Measurements from ENCODE around the gene SKI. TPM values are rescaled to one million over a fixed set of nuclear protein-coding genes. Genes with fewer than 3 reads are reported as not detected.

Gene SKI
- total RNA-seq, 3 donors from 2014 or later = 22.1 to 33.8 (median 26.7) TPM

- Histone ChIP-seq H3K4me3 (peak overlapping the region; percentile 53 to 75 (median 64)), H3K4me1 (peaks cover 0 to 23% of the 10 kb centered on the region in 2 donors), H3K27me3 (no peaks in the 10 kb centered on the region), H3K36me3 (no peaks in the 10 kb centered on the region), H3K9me3 (no peaks in the 10 kb centered on the region), H3K27ac (peak overlapping the region; percentile 93 to 94)
- intact Hi-C loops (cut with DNase I; ENCODE audit: low total_unique reads) = loop anchor here (5.0 kb wide), 2 partner anchors 203 to 1187 kb away; partner anchors contain the start of genes HES4, MORN1 and RER1
- TF ChIP-seq, protein P1, sequence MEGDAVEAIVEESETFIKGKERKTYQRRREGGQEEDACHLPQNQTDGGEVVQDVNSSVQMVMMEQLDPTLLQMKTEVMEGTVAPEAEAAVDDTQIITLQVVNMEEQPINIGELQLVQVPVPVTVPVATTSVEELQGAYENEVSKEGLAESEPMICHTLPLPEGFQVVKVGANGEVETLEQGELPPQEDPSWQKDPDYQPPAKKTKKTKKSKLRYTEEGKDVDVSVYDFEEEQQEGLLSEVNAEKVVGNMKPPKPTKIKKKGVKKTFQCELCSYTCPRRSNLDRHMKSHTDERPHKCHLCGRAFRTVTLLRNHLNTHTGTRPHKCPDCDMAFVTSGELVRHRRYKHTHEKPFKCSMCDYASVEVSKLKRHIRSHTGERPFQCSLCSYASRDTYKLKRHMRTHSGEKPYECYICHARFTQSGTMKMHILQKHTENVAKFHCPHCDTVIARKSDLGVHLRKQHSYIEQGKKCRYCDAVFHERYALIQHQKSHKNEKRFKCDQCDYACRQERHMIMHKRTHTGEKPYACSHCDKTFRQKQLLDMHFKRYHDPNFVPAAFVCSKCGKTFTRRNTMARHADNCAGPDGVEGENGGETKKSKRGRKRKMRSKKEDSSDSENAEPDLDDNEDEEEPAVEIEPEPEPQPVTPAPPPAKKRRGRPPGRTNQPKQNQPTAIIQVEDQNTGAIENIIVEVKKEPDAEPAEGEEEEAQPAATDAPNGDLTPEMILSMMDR (IDR thresholded peaks at IDR 0.05) = peak in 1 of 3 donors; percentile 6
- peak; percentile 68 for TF ChIP-seq POLR2A (IDR thresholded peaks at IDR 0.05)
- peak; percentile 78 to 86 (median 83) for TF ChIP-seq POLR2AphosphoS5 (IDR thresholded peaks at IDR 0.05)
- peak; percentile 95 to 96 for DNase-seq (ENCODE audit: low spot score in 2 of 2)
These were observed 38.4 kb upstream of the SKI start for GRCh38 chr1:2189459-2190425.

GRCh38 chr1:2190491-2190976, 37.6 kb upstream of the SKI start:
- TF ChIP-seq, protein P1 (IDR thresholded peaks at IDR 0.05) = no peak
- no peak for TF ChIP-seq POLR2A (IDR thresholded peaks at IDR 0.05)
- TF ChIP-seq POLR2AphosphoS5 (IDR thresholded peaks at IDR 0.05) = no peak

GRCh38 chr1:2192031-2192995, 35.8 kb upstream of the SKI start:
- H3K27ac ChIP-seq = peak overlapping the region; percentile 67 to 81
- TF ChIP-seq, protein P1 (IDR thresholded peaks at IDR 0.05) = no peak
- no peak for TF ChIP-seq POLR2AphosphoS5 (IDR thresholded peaks at IDR 0.05)
- TF ChIP-seq POLR2A (IDR thresholded peaks at IDR 0.05) = no peak
- no peaks in the 10 kb centered on the region for H3K27me3 ChIP-seq
- H3K9me3 ChIP-seq = no peaks in the 10 kb centered on the region
- intact Hi-C loops (cut with DNase I; ENCODE audit: low total_unique reads) = loop anchor here (5.0 kb wide), 2 partner anchors 200 to 1190 kb away; partner anchors contain the start of genes HES4, MORN1 and RER1
- no peak for DNase-seq (ENCODE audit: low spot score in 2 of 2)
- H3K4me3 ChIP-seq = peak overlapping the region in 1 of 3 donors; percentile 32
- H3K4me1 ChIP-seq = peaks cover 3 to 30% of the 10 kb centered on the region in 2 donors
- H3K36me3 ChIP-seq = no peaks in the 10 kb centered on the region

More at GRCh38 chr1:2190491-2190976, 37.6 kb upstream of the SKI start:
- peak in 1 of 2 donors; percentile 22 for DNase-seq (ENCODE audit: low spot score in 2 of 2)
- Histone ChIP-seq H3K27ac (peak overlapping the region; percentile 93 to 94), H3K9me3 (no peaks in the 10 kb centered on the region), H3K4me3 (peak overlapping the region; percentile 53 to 75 (median 64)), H3K27me3 (no peaks in the 10 kb centered on the region), H3K36me3 (no peaks in the 10 kb centered on the region), H3K4me1 (peaks cover 3 to 27% of the 10 kb centered on the region in 2 donors)
- intact Hi-C loops (cut with DNase I; ENCODE audit: low total_unique reads) = loop anchor here (5.0 kb wide), 2 partner anchors 202 to 1188 kb away; partner anchors contain the start of genes HES4, MORN1 and RER1

DNA sequence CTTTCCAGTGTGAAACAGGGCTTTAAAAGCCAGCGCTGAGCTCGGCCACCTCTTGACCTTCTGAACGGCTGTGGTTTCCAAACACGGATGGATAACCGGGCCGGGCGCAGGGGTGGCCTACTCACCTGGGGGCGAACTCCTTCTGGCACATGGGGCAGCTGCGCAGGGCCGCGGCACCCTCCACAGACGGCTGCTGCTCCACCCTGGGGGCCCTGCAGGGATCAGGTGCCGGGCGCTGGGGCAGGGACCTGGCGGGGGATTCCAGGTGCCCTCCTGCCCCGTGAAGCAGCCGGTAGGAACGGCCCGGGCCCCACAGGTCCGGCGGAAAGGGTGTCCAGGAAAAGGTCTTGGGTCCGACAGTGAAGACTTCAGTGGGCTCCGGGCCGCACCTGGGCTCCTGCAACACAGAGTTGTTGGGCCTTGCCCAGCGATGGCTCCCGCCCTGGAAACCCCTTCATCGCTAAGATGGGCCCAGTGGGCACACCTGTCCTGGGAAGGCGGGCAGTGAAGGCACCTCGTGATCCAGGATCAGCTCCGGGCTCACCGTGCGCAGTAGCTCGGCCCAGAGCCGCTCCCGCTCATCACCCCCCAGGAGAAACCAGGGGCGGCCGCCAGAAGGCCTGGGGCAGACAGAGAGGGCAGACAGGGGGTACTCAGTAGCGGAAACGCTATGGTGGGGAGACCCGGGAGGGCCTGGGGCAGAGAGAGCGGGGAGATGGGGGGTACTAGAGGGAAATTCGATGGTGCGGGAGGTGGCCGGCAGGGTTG, 34.4 kb upstream of the SKI start:
- TF ChIP-seq, protein P1 (IDR thresholded peaks at IDR 0.05) = no peak
- TF ChIP-seq POLR2A (IDR thresholded peaks at IDR 0.05) (no peak), POLR2AphosphoS5 (IDR thresholded peaks at IDR 0.05) (no peak)
- Histone ChIP-seq H3K4me3 (peak overlapping the region; percentile 58 to 75 (median 73)), H3K27me3 (no peaks in the 10 kb centered on the region), H3K36me3 (no peaks in the 10 kb centered on the region), H3K9me3 (no peaks in the 10 kb centered on the region), H3K27ac (peak overlapping the region; percentile 93 to 94), H3K4me1 (peaks cover 3 to 30% of the 10 kb centered on the region in 2 donors)
- no peak for DNase-seq (ENCODE audit: low spot score in 2 of 2)
- intact Hi-C loops (cut with DNase I; ENCODE audit: low total_unique reads) = loop anchor here (5.0 kb wide), 2 partner anchors 199 to 1191 kb away; partner anchors contain the start of genes HES4, MORN1 and RER1

Measured in breast epithelium (tissue), 4 donors.